ENCODE data around the gene TMEM108. TPM values are rescaled to one million over a fixed set of nuclear protein-coding genes. Genes with fewer than 3 reads are reported as not detected.

Gene TMEM108
- total and polyA plus RNA-seq, 10 of the 15 experiments (the other 5 are each of a cell fraction or from before 2014, with no cell fraction given): 0.02 to 0.58 (median 0.12) TPM; not detected in 5

DNA sequence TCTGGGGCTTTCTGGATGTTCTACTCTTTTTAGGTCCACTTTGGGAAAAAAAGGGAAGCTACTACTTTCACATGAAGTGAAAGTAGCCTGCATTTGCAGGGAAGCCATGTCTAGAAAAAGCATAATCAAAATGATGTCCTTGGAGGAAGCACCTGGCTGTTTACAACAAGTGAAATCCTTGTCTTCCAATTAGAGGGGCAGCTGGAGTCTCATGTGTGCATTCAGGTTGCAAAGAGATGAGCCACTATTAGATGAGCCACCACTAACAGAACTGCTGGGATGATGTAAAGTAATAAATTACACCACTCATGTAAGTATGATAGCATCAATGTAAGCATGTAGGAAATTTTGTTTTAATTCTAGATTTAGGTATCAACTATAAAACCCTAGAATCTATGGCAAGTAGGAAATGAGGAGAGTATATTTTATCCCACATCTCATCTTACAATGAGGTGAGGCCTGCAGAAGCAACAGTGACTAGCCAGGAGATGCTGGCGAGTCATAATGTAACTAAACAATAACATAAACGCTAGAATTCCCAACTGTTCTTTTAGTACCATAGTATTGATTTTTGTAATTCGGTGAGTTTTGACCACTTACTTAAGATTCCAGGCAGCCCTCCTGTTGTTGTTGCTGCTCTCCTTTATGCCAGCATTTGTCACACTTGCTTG is 75.9 kb downstream of the TMEM108 start (continued):
- TF ChIP-seq, protein P1, sequence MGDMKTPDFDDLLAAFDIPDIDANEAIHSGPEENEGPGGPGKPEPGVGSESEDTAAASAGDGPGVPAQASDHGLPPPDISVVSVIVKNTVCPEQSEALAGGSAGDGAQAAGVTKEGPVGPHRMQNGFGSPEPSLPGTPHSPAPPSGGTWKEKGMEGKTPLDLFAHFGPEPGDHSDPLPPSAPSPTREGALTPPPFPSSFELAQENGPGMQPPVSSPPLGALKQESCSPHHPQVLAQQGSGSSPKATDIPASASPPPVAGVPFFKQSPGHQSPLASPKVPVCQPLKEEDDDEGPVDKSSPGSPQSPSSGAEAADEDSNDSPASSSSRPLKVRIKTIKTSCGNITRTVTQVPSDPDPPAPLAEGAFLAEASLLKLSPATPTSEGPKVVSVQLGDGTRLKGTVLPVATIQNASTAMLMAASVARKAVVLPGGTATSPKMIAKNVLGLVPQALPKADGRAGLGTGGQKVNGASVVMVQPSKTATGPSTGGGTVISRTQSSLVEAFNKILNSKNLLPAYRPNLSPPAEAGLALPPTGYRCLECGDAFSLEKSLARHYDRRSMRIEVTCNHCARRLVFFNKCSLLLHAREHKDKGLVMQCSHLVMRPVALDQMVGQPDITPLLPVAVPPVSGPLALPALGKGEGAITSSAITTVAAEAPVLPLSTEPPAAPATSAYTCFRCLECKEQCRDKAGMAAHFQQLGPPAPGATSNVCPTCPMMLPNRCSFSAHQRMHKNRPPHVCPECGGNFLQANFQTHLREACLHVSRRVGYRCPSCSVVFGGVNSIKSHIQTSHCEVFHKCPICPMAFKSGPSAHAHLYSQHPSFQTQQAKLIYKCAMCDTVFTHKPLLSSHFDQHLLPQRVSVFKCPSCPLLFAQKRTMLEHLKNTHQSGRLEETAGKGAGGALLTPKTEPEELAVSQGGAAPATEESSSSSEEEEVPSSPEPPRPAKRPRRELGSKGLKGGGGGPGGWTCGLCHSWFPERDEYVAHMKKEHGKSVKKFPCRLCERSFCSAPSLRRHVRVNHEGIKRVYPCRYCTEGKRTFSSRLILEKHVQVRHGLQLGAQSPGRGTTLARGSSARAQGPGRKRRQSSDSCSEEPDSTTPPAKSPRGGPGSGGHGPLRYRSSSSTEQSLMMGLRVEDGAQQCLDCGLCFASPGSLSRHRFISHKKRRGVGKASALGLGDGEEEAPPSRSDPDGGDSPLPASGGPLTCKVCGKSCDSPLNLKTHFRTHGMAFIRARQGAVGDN (IDR thresholded peaks at IDR 0.05): no peak
- TF ChIP-seq, protein P2, sequence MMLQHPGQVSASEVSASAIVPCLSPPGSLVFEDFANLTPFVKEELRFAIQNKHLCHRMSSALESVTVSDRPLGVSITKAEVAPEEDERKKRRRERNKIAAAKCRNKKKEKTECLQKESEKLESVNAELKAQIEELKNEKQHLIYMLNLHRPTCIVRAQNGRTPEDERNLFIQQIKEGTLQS (IDR thresholded peaks at IDR 0.05; ENCODE audit: borderline replicate concordance, extremely low read depth, low read depth, low read length): no peak
- no peak for TF ChIP-seq RAD51 (IDR thresholded peaks at IDR 0.05)
- no peak for TF ChIP-seq DPF2 (IDR thresholded peaks at IDR 0.05)
- no peak for TF ChIP-seq CBX3 (IDR thresholded peaks at IDR 0.05; ENCODE audit: borderline replicate concordance, low read depth)
- TF ChIP-seq EED (IDR thresholded peaks at IDR 0.05; ENCODE audit: low read depth): no peak

DNA sequence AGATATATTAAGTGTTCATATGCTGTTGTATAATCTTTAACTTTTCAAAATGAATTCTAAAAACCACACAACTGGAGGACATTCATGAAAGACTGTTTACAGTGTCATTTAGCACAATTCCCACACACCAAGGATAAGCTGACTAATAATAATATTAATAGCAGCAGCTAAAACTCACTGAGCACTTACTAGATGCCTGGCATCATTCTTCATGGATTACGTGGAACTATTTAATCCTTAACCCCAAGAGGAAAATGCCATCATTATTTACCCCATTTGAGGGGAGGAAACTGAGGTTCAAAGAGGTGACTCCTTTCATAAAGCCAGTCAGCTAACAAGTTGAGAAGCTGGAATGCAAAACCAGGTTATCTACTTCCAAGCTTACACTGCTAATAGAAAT is 77.0 kb downstream of the TMEM108 start:
- Histone ChIP-seq H3K27ac (ENCODE audit: control insufficient read depth, insufficient read depth) (no peak overlapping the region), H3K9ac (ENCODE audit: control insufficient read depth, insufficient read depth, low read length) (no peak overlapping the region), H3K4me3 (no peak overlapping the region), H2AFZ (ENCODE audit: control insufficient read depth, low read depth, low read length) (no peak overlapping the region), H3K9me3 (replicated peaks; ENCODE audit: control insufficient read depth, insufficient read depth, low read length) (no peaks in the 10 kb centered on the region), H3K79me2 (ENCODE audit: control insufficient read depth, insufficient read depth, low read length) (no peaks in the 10 kb centered on the region), H3K4me2 (ENCODE audit: control insufficient read depth, insufficient read depth) (no peak overlapping the region), H4K20me1 (ENCODE audit: control insufficient read depth, insufficient read depth) (no peaks in the 10 kb centered on the region), H3K36me3 (ENCODE audit: control insufficient read depth in 2 of 2, insufficient read depth in 2 of 2, low read length in 1 of 2) (no peaks in the 10 kb centered on the region), H3K4me1 (ENCODE audit: control insufficient read depth, insufficient read depth, low read length) (no peaks in the 10 kb centered on the region), H3K27me3 (replicated peaks in 1 of 2; ENCODE audit: control insufficient read depth in 2 of 2, insufficient read depth in 2 of 2, low read length in 1 of 2) (no peaks in the 10 kb centered on the region)
- intact Hi-C loops (cut with micrococcal nuclease; ENCODE audit: unreplicated experiment): no loop called here
- FAIRE-seq (no peak), ATAC-seq (no peak), DNase-seq (ENCODE audit: low read depth, low spot score) (no peak)
- BruUV-seq (replicated peaks): no TSS peak
- RAD21 ChIA-PET (ENCODE audit: unreplicated experiment): no interaction called here
- in situ Hi-C loops (cut with MboI): no loop called here
- CTCF ChIA-PET: no interaction called here
- POLR2A ChIA-PET: no interaction called here
- WGBS (ENCODE audit: insufficient coverage, insufficient replicate concordance, low lambda C conversion rate, missing lambda C conversion rate): 0% methylated on average over 1 of the region's 1 CpG
- SMC1A ChIA-PET (ENCODE audit: uncharacterized antibody, unreplicated experiment): interaction anchor here (0.8 kb wide), 2 partner anchors 13 to 24 kb away, joined by 3 read pairs; no protein-coding TSS in a partner anchor
- no peak for TF ChIP-seq ETV6 (conservative IDR thresholded peaks at IDR 0.05 in 1 of 2, IDR thresholded peaks at IDR 0.05 in 1 of 2; ENCODE audit: borderline replicate concordance in 1 of 2, low read depth in 1 of 2)
- TF ChIP-seq TCF12 (IDR thresholded peaks at IDR 0.05; ENCODE audit: low read depth, low read length): no peak
- TF ChIP-seq, protein P3, sequence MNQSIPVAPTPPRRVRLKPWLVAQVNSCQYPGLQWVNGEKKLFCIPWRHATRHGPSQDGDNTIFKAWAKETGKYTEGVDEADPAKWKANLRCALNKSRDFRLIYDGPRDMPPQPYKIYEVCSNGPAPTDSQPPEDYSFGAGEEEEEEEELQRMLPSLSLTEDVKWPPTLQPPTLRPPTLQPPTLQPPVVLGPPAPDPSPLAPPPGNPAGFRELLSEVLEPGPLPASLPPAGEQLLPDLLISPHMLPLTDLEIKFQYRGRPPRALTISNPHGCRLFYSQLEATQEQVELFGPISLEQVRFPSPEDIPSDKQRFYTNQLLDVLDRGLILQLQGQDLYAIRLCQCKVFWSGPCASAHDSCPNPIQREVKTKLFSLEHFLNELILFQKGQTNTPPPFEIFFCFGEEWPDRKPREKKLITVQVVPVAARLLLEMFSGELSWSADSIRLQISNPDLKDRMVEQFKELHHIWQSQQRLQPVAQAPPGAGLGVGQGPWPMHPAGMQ (IDR thresholded peaks at IDR 0.05; ENCODE audit: borderline replicate concordance): no peak
- TF ChIP-seq, protein P4, sequence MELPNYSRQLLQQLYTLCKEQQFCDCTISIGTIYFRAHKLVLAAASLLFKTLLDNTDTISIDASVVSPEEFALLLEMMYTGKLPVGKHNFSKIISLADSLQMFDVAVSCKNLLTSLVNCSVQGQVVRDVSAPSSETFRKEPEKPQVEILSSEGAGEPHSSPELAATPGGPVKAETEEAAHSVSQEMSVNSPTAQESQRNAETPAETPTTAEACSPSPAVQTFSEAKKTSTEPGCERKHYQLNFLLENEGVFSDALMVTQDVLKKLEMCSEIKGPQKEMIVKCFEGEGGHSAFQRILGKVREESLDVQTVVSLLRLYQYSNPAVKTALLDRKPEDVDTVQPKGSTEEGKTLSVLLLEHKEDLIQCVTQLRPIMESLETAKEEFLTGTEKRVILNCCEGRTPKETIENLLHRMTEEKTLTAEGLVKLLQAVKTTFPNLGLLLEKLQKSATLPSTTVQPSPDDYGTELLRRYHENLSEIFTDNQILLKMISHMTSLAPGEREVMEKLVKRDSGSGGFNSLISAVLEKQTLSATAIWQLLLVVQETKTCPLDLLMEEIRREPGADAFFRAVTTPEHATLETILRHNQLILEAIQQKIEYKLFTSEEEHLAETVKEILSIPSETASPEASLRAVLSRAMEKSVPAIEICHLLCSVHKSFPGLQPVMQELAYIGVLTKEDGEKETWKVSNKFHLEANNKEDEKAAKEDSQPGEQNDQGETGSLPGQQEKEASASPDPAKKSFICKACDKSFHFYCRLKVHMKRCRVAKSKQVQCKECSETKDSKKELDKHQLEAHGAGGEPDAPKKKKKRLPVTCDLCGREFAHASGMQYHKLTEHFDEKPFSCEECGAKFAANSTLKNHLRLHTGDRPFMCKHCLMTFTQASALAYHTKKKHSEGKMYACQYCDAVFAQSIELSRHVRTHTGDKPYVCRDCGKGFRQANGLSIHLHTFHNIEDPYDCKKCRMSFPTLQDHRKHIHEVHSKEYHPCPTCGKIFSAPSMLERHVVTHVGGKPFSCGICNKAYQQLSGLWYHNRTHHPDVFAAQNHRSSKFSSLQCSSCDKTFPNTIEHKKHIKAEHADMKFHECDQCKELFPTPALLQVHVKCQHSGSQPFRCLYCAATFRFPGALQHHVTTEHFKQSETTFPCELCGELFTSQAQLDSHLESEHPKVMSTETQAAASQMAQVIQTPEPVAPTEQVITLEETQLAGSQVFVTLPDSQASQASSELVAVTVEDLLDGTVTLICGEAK (IDR thresholded peaks at IDR 0.05; ENCODE audit: borderline replicate concordance): no peak

Data from GM12878 (cell line).